HFF-Myc (cell line): ENCODE data around the gene CHCHD4.

ENCODE experiments used
- DNase-seq: peaks from one replicate; pipeline ENCODE4 v3.0.0-alpha.2; 2011; ENCODE audit warnings: low read depth; ENCODE audit errors: extremely low read depth
- H3K4me3 ChIP-seq: replicated peaks from 2 replicates; pipeline ENCODE4 v1.5.1; 2011; ENCODE audit warnings: low read depth, mild to moderate bottlenecking, control low read depth, low read length
- CTCF ChIP-seq: IDR thresholded peaks from 2 replicates; pipeline ENCODE4 v1.5.1; 2012; ENCODE audit warnings: mild to moderate bottlenecking, low read depth, low read length, control low read depth; ENCODE audit errors: missing control alignments

The CHCHD4 gene

GRCh38 chr3:14132120-14132519, 7.5 kb upstream of the CHCHD4 start:
- no peak overlapping the region for H3K4me3 ChIP-seq
- no peak for DNase-seq
- no peak for TF ChIP-seq CTCF

GRCh38 chr3:14131134-14131533, 6.5 kb upstream of the CHCHD4 start:
- no peak for TF ChIP-seq CTCF
- DNase-seq = no peak
- no peak overlapping the region for H3K4me3 ChIP-seq

- DNase-seq = no peak
- H3K4me3 ChIP-seq = no peak overlapping the region
- no peak for TF ChIP-seq CTCF
Observed at GRCh38 chr3:14130707-14131106, 6.0 kb upstream of the CHCHD4 start.

- DNase-seq = no peak
- H3K4me3 ChIP-seq = no peak overlapping the region
- no peak for TF ChIP-seq CTCF
Observed at GRCh38 chr3:14130230-14130629, 5.6 kb upstream of the CHCHD4 start.

GRCh38 chr3:14129296-14129695, 4.6 kb upstream of the CHCHD4 start:
- no peak overlapping the region for H3K4me3 ChIP-seq
- TF ChIP-seq CTCF = no peak
- DNase-seq = no peak

- no peak for TF ChIP-seq CTCF
- no peak overlapping the region for H3K4me3 ChIP-seq
Observed at GRCh38 chr3:14128724-14129123, 4.1 kb upstream of the CHCHD4 start.

GRCh38 chr3:14127516-14128161, 3.0 kb upstream of the CHCHD4 start:
- H3K4me3 ChIP-seq = no peak overlapping the region
- no peak for DNase-seq
- no peak for TF ChIP-seq CTCF

More at GRCh38 chr3:14128724-14129123, 4.1 kb upstream of the CHCHD4 start:
- DNase-seq = no peak
